Dedifferentiated amniotic fluid mesenchymal stem cell (primary cell): ENCODE results near the gene INTS14.

ENCODE experiments used
- DNase-seq: peaks from one replicate; pipeline ENCODE4 v3.0.0-alpha.2; 2016; ENCODE audit errors: extremely low spot score

The INTS14 gene

DNA sequence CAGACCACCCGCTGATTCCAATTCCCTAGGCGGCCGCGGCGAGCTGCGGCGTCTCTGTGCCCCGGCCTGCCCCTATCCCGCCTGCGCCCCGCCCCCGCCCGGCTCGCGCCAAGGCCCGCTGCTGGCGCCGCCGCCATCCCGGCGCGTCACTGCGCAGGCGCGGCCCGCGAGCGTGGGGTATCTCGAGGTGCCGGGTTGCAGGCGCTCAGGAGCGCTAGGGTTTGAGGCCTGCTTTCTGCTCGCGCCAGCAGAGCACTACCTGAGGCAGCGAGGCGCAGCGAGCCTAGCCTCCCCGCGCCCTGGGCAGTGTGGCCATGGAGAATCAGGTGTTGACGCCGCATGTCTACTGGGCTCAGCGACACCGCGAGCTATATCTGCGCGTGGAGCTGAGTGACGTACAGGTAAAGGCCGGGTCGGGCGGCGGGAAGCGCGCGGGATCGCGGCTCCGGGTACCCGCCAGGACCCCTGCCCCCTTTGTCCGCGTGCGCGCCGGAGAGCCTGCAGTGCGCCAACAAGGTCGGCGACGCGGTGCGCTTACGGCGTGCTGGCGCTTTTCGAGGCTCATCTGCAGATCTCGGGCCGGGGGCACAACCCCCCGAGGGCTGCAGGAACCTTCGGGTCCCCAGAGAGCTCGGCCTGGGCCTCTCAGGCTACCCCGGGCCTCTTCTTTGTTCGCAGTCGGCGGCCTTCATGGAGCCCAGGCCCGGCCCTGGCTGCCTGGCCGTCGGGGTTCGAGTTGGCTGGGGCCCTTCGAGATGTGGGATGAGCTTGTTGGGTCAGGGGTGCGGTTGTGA is 80.4 kb downstream of the INTS14 start, which contains the start of gene HACD3:
TSS of gene HACD3 (plus strand) at position 146 of the 794 bp plus-strand sequence. CDS start at position 315, 169 bp downstream.
- peak; percentile 51 for DNase-seq

- no peak for DNase-seq
These were observed 81.1 kb downstream of the INTS14 start for GRCh38 chr15:65529762-65530317.
